Esophagus muscularis mucosa (tissue), 4 donors: ENCODE measurements around the gene ANK2.

ENCODE experiments used
- EP300 ChIP-seq: sonication (generic); formaldehyde crosslinking; IDR thresholded peaks from one replicate; pipeline ENCODE4 v1.6.1; 2017; ENCODE audit warnings: antibody characterized with exemption
- POLR2A ChIP-seq: fragments of 450-650 bp; IDR thresholded peaks from one replicate; pipeline ENCODE4 v1.6.1; 2017; ENCODE audit warnings: antibody characterized with exemption, moderate library complexity, mild to moderate bottlenecking, low read depth
- TF ChIP-seq, protein P1 (sequence below), 3 experiments: fragments of 200-600 bp in 2 of 3; fragments of 450-650 bp in 1 of 3; sonication (generic) in 2 of 3; IDR thresholded peaks; one replicate each; pipeline ENCODE4 v1.5.1; 2017 to 2019; ENCODE audit warnings: antibody characterized with exemption in 3 of 3, mild to moderate bottlenecking in 2 of 3, moderate library complexity in 1 of 3

DNA sequence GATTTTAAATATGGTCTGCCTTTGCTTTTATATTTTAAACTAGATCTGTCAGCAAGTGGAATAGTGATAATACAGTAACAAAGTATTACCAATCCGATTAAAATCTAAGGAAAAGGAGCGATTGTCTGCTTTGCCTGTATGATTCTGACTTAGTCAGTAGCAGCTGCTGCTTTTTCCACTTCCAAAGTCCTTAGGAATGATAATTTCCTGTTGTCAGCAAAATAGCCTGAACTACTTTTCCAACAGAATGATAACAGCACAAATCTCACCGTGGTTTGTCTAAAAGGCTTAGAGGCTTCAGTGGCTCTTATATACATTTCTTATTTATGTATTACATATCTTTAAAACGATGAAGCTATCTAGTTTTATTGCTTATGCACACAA is 290.0 kb downstream of the ANK2 start:
- TF ChIP-seq, protein P1, sequence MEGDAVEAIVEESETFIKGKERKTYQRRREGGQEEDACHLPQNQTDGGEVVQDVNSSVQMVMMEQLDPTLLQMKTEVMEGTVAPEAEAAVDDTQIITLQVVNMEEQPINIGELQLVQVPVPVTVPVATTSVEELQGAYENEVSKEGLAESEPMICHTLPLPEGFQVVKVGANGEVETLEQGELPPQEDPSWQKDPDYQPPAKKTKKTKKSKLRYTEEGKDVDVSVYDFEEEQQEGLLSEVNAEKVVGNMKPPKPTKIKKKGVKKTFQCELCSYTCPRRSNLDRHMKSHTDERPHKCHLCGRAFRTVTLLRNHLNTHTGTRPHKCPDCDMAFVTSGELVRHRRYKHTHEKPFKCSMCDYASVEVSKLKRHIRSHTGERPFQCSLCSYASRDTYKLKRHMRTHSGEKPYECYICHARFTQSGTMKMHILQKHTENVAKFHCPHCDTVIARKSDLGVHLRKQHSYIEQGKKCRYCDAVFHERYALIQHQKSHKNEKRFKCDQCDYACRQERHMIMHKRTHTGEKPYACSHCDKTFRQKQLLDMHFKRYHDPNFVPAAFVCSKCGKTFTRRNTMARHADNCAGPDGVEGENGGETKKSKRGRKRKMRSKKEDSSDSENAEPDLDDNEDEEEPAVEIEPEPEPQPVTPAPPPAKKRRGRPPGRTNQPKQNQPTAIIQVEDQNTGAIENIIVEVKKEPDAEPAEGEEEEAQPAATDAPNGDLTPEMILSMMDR (IDR thresholded peaks at IDR 0.05) = no peak
- TF ChIP-seq EP300 = no peak
- no peak for TF ChIP-seq POLR2A
